ENCODE measurements around the gene JPT1. TPM values are rescaled to one million over a fixed set of nuclear protein-coding genes. Genes with fewer than 3 reads are reported as not detected.
A peak's percentile ranks its signal among the peaks of the same experiment; 100 is the strongest.

Gene JPT1
- total and polyA plus RNA-seq, 2 experiments from 2014 or later, result 278 to 903 TPM

DNA sequence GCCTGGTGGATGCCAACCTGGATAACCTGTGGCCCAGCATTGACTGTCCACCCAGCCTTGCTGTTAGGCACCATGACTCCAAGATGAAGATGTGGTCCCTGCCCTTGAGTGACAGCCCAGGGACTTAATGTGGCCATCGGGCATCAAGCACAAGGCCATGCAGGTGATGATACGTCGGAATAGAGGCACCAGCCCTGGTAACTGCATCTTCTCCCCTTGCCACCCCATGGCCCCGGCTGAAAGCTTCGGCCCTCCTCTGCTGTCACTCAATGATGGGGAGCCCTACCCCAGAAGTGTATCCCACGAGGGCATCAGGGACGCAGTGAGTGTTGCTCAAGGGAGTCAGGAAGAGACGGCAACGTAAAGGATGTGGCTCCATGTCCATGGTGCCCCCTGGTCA, 24.7 kb downstream of the JPT1 start:
- no peak overlapping the region for H3K4me3 ChIP-seq
- peaks cover 14% of the 10 kb centered on the region for H3K4me1 ChIP-seq (ENCODE audit: insufficient read depth)
- H3K36me3 ChIP-seq (ENCODE audit: insufficient read depth), result no peaks in the 10 kb centered on the region
- no peak overlapping the region; the same call in 1 of the 2 replicates for H3K4me2 ChIP-seq
- ATAC-seq (no peak), DNase-seq (ENCODE audit: low spot score) (no peak)
- TF ChIP-seq EZH2phosphoT487 (IDR thresholded peaks at IDR 0.05; ENCODE audit: unreplicated experiment), result no peak
- TF ChIP-seq, protein P1, sequence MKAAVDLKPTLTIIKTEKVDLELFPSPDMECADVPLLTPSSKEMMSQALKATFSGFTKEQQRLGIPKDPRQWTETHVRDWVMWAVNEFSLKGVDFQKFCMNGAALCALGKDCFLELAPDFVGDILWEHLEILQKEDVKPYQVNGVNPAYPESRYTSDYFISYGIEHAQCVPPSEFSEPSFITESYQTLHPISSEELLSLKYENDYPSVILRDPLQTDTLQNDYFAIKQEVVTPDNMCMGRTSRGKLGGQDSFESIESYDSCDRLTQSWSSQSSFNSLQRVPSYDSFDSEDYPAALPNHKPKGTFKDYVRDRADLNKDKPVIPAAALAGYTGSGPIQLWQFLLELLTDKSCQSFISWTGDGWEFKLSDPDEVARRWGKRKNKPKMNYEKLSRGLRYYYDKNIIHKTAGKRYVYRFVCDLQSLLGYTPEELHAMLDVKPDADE (IDR thresholded peaks at IDR 0.05), result no peak
- no peak for TF ChIP-seq JUNB (IDR thresholded peaks at IDR 0.05; ENCODE audit: unreplicated experiment)
- no peak for TF ChIP-seq NANOG (IDR thresholded peaks at IDR 0.05; ENCODE audit: borderline replicate concordance)
- TF ChIP-seq POLR2AphosphoS5 (IDR thresholded peaks at IDR 0.05; ENCODE audit: low read depth), result no peak; the same call in 1 of the 2 replicates
- TF ChIP-seq ZNF331 (CRISPR knock-in tag; IDR thresholded peaks at IDR 0.05; ENCODE audit: low read depth), result no peak
- no peak for TF ChIP-seq EZH2 (IDR thresholded peaks at IDR 0.05; ENCODE audit: low read depth, unreplicated experiment)
- TF ChIP-seq, protein P2, sequence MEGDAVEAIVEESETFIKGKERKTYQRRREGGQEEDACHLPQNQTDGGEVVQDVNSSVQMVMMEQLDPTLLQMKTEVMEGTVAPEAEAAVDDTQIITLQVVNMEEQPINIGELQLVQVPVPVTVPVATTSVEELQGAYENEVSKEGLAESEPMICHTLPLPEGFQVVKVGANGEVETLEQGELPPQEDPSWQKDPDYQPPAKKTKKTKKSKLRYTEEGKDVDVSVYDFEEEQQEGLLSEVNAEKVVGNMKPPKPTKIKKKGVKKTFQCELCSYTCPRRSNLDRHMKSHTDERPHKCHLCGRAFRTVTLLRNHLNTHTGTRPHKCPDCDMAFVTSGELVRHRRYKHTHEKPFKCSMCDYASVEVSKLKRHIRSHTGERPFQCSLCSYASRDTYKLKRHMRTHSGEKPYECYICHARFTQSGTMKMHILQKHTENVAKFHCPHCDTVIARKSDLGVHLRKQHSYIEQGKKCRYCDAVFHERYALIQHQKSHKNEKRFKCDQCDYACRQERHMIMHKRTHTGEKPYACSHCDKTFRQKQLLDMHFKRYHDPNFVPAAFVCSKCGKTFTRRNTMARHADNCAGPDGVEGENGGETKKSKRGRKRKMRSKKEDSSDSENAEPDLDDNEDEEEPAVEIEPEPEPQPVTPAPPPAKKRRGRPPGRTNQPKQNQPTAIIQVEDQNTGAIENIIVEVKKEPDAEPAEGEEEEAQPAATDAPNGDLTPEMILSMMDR (conservative IDR thresholded peaks at IDR 0.05; ENCODE audit: low read depth in 2 of 2), result no peak
- no peak for TF ChIP-seq CREB1 (CRISPR knock-in tag; IDR thresholded peaks at IDR 0.05; ENCODE audit: low read depth)
- TF ChIP-seq, protein P3, sequence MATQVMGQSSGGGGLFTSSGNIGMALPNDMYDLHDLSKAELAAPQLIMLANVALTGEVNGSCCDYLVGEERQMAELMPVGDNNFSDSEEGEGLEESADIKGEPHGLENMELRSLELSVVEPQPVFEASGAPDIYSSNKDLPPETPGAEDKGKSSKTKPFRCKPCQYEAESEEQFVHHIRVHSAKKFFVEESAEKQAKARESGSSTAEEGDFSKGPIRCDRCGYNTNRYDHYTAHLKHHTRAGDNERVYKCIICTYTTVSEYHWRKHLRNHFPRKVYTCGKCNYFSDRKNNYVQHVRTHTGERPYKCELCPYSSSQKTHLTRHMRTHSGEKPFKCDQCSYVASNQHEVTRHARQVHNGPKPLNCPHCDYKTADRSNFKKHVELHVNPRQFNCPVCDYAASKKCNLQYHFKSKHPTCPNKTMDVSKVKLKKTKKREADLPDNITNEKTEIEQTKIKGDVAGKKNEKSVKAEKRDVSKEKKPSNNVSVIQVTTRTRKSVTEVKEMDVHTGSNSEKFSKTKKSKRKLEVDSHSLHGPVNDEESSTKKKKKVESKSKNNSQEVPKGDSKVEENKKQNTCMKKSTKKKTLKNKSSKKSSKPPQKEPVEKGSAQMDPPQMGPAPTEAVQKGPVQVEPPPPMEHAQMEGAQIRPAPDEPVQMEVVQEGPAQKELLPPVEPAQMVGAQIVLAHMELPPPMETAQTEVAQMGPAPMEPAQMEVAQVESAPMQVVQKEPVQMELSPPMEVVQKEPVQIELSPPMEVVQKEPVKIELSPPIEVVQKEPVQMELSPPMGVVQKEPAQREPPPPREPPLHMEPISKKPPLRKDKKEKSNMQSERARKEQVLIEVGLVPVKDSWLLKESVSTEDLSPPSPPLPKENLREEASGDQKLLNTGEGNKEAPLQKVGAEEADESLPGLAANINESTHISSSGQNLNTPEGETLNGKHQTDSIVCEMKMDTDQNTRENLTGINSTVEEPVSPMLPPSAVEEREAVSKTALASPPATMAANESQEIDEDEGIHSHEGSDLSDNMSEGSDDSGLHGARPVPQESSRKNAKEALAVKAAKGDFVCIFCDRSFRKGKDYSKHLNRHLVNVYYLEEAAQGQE (IDR thresholded peaks at IDR 0.05; ENCODE audit: unreplicated experiment), result no peak
- no peak for TF ChIP-seq STAT1 (IDR thresholded peaks at IDR 0.05; ENCODE audit: unreplicated experiment)
- TF ChIP-seq, protein P4, sequence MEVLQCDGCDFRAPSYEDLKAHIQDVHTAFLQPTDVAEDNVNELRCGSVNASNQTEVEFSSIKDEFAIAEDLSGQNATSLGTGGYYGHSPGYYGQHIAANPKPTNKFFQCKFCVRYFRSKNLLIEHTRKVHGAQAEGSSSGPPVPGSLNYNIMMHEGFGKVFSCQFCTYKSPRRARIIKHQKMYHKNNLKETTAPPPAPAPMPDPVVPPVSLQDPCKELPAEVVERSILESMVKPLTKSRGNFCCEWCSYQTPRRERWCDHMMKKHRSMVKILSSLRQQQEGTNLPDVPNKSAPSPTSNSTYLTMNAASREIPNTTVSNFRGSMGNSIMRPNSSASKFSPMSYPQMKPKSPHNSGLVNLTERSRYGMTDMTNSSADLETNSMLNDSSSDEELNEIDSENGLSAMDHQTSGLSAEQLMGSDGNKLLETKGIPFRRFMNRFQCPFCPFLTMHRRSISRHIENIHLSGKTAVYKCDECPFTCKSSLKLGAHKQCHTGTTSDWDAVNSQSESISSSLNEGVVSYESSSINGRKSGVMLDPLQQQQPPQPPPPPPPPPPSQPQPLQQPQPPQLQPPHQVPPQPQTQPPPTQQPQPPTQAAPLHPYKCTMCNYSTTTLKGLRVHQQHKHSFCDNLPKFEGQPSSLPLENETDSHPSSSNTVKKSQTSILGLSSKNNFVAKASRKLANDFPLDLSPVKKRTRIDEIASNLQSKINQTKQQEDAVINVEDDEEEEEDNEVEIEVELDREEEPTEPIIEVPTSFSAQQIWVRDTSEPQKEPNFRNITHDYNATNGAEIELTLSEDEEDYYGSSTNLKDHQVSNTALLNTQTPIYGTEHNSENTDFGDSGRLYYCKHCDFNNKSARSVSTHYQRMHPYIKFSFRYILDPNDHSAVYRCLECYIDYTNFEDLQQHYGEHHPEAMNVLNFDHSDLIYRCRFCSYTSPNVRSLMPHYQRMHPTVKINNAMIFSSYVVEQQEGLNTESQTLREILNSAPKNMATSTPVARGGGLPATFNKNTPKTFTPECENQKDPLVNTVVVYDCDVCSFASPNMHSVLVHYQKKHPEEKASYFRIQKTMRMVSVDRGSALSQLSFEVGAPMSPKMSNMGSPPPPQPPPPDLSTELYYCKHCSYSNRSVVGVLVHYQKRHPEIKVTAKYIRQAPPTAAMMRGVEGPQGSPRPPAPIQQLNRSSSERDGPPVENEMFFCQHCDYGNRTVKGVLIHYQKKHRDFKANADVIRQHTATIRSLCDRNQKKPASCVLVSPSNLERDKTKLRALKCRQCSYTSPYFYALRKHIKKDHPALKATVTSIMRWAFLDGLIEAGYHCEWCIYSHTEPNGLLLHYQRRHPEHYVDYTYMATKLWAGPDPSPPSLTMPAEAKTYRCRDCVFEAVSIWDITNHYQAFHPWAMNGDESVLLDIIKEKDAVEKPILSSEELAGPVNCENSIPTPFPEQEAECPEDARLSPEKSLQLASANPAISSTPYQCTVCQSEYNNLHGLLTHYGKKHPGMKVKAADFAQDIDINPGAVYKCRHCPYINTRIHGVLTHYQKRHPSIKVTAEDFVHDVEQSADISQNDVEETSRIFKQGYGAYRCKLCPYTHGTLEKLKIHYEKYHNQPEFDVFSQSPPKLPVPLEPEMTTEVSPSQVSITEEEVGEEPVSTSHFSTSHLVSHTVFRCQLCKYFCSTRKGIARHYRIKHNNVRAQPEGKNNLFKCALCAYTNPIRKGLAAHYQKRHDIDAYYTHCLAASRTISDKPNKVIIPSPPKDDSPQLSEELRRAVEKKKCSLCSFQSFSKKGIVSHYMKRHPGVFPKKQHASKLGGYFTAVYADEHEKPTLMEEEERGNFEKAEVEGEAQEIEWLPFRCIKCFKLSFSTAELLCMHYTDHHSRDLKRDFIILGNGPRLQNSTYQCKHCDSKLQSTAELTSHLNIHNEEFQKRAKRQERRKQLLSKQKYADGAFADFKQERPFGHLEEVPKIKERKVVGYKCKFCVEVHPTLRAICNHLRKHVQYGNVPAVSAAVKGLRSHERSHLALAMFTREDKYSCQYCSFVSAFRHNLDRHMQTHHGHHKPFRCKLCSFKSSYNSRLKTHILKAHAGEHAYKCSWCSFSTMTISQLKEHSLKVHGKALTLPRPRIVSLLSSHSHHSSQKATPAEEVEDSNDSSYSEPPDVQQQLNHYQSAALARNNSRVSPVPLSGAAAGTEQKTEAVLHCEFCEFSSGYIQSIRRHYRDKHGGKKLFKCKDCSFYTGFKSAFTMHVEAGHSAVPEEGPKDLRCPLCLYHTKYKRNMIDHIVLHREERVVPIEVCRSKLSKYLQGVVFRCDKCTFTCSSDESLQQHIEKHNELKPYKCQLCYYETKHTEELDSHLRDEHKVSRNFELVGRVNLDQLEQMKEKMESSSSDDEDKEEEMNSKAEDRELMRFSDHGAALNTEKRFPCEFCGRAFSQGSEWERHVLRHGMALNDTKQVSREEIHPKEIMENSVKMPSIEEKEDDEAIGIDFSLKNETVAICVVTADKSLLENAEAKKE (CRISPR knock-in tag; IDR thresholded peaks at IDR 0.05), result no peak
- TF ChIP-seq ZNF114 (CRISPR knock-in tag; IDR thresholded peaks at IDR 0.05), result no peak
- Mint-ChIP-seq H3K27ac (no peak overlapping the region), H3K9me3 (no peaks in the 10 kb centered on the region), H3K27me3 (ENCODE audit: insufficient read depth, low read depth, poor library complexity) (peaks cover 33% of the 10 kb centered on the region), H3K4me3 (peak overlapping the region; percentile 42; the same call in 2 of the 3 replicates), H3K4me1 (peaks cover 14% of the 10 kb centered on the region), H3K36me3 (ENCODE audit: low read depth) (peaks cover 19% of the 10 kb centered on the region)
- H2AFZ ChIP-seq, result no peak overlapping the region
- H3K9me2 ChIP-seq (ENCODE audit: insufficient read depth), result no peaks in the 10 kb centered on the region
- H3K79me2 ChIP-seq (replicated peaks; ENCODE audit: insufficient read depth), result peaks cover 7% of the 10 kb centered on the region
- H3K27ac ChIP-seq (ENCODE audit: low read depth), result no peak overlapping the region
- no peaks in the 10 kb centered on the region for H3K27me3 ChIP-seq (ENCODE audit: insufficient read depth)
- H4K20me1 ChIP-seq (replicated peaks; ENCODE audit: insufficient read depth), result peaks cover 4% of the 10 kb centered on the region; the same call in 1 of the 2 replicates
- peaks cover 47% of the 10 kb centered on the region for H3F3A ChIP-seq (replicated peaks; ENCODE audit: low read depth)
